GM11168 (cell line): ENCODE measurements around the gene ATF7IP.
"Not testable (repeated sequence)": the region's sequence is repeated elsewhere in the genome, so short reads cannot be mapped to it uniquely, and the experiment has no call there.

Experiments used
- in situ Hi-C: fragments of 300-500 bp; cut with MboI; formaldehyde crosslinking; loops from one replicate; pipeline ENCODE4 v1.12.0; 2022; ENCODE audit warnings: low sequenced_read_pairs; ENCODE audit not compliant: unreplicated experiment

The ATF7IP gene

GRCh38 chr12:14366209-14367039 lies 942 bp downstream of the ATF7IP start:
- in situ Hi-C loops, result loop anchor here (10.0 kb wide), 1 partner anchor 102 kb away; no protein-coding TSS in a partner anchor

- in situ Hi-C loops, result loop anchor here (10.0 kb wide), 1 partner anchor 102 kb away; no protein-coding TSS in a partner anchor
These were observed 1.7 kb downstream of the ATF7IP start for GRCh38 chr12:14367040-14367661.

GRCh38 chr12:14369311-14369710 lies 3.8 kb downstream of the ATF7IP start:
- in situ Hi-C loops, result loop anchor here (10.0 kb wide), 1 partner anchor 105 kb away; no protein-coding TSS in a partner anchor

GRCh38 chr12:14373217-14373616 lies 7.7 kb downstream of the ATF7IP start:
- in situ Hi-C loops, result no loop called here

- in situ Hi-C loops, result no loop called here
These were observed 14.0 kb downstream of the ATF7IP start for GRCh38 chr12:14379508-14379907.

- in situ Hi-C loops, result no loop called here
These were observed 19.5 kb downstream of the ATF7IP start for GRCh38 chr12:14384783-14385638.

GRCh38 chr12:14387219-14387871 lies 21.9 kb downstream of the ATF7IP start:
- in situ Hi-C loops, result no loop called here

GRCh38 chr12:14390449-14390848 lies 25.0 kb downstream of the ATF7IP start:
- in situ Hi-C loops, result no loop called here

GRCh38 chr12:14390870-14391530 lies 25.5 kb downstream of the ATF7IP start:
- in situ Hi-C loops, result no loop called here

GRCh38 chr12:14393751-14394150 lies 28.3 kb downstream of the ATF7IP start:
- in situ Hi-C loops, result no loop called here

- in situ Hi-C loops, result no loop called here
These were observed 29.0 kb downstream of the ATF7IP start for GRCh38 chr12:14394317-14395073.

GRCh38 chr12:14395074-14395778 lies 29.7 kb downstream of the ATF7IP start:
- in situ Hi-C loops, result no loop called here

- in situ Hi-C loops, result no loop called here
These were observed 30.6 kb downstream of the ATF7IP start for GRCh38 chr12:14396071-14396470.

- in situ Hi-C loops, result no loop called here
These were observed 34.4 kb downstream of the ATF7IP start for GRCh38 chr12:14399871-14400270.

- in situ Hi-C loops, result no loop called here
These were observed 35.1 kb downstream of the ATF7IP start for GRCh38 chr12:14400599-14400998.

GRCh38 chr12:14401267-14401666 lies 35.8 kb downstream of the ATF7IP start:
- in situ Hi-C loops, result not testable (repeated sequence)

- in situ Hi-C loops, result no loop called here
These were observed 37.2 kb downstream of the ATF7IP start for GRCh38 chr12:14402697-14403096.

- in situ Hi-C loops, result no loop called here
These were observed 37.8 kb downstream of the ATF7IP start for GRCh38 chr12:14403293-14403692.
